Esophagus muscularis mucosa (tissue), 4 donors: Measurements from ENCODE around the gene TNFRSF19. TPM values are rescaled to one million over a fixed set of nuclear protein-coding genes. Genes with fewer than 3 reads are reported as not detected.
A peak's percentile ranks its signal among the peaks of the same experiment; 100 is the strongest.

Source experiments
- DNase-seq: peaks from one replicate; pipeline ENCODE4 v3.0.0-alpha.2; 2017; ENCODE audit errors: extremely low spot score
- H3K27ac ChIP-seq, 4 donors: fragments of 200-600 bp; sonication (generic); replicated peaks in 1 of 4; 1 replicate in 3 of 4; 2 replicates in 1 of 4; pipeline ENCODE4 v1.5.1; 2016 to 2019; ENCODE audit warnings: mild to moderate bottlenecking in 1 of 4
- H3K27me3 ChIP-seq, 4 donors: fragments of 200-600 bp; sonication (generic); one replicate each; pipeline versions ENCODE4 v1.5.1 to v1.6.0; 2016 to 2019
- H3K36me3 ChIP-seq, 4 donors: fragments of 200-600 bp; sonication (generic); one replicate each; pipeline ENCODE4 v1.5.1; 2016 to 2019
- H3K4me1 ChIP-seq, 4 donors: fragments of 200-600 bp; sonication (generic); one replicate each; pipeline ENCODE4 v1.5.1; 2016 to 2019
- H3K4me3 ChIP-seq, 4 donors: fragments of 200-600 bp; sonication (generic); 1 replicate in 2 of 4; 2 replicates in 2 of 4; pipeline ENCODE4 v1.5.1; 2016 to 2019; ENCODE audit warnings: mild to moderate bottlenecking in 4 of 4, moderate library complexity in 1 of 4
- H3K9me3 ChIP-seq, 4 donors: fragments of 200-600 bp; sonication (generic); 1 replicate in 3 of 4; 2 replicates in 1 of 4; pipeline ENCODE4 v1.5.1; 2016 to 2019
- CTCF ChIP-seq, 3 experiments: fragments of 200-600 bp in 2 of 3; fragments of 450-650 bp in 1 of 3; sonication (generic) in 2 of 3; IDR thresholded peaks; one replicate each; pipeline ENCODE4 v1.5.1; 2017 to 2019; ENCODE audit warnings: antibody characterized with exemption in 3 of 3, mild to moderate bottlenecking in 2 of 3, moderate library complexity in 1 of 3
- EP300 ChIP-seq: sonication (generic); formaldehyde crosslinking; IDR thresholded peaks from one replicate; pipeline ENCODE4 v1.6.1; 2017; ENCODE audit warnings: antibody characterized with exemption
- POLR2A ChIP-seq: fragments of 450-650 bp; IDR thresholded peaks from one replicate; pipeline ENCODE4 v1.6.1; 2017; ENCODE audit warnings: antibody characterized with exemption, moderate library complexity, mild to moderate bottlenecking, low read depth
- POLR2AphosphoS5 ChIP-seq, 2 donors: sonication (generic); formaldehyde crosslinking; IDR thresholded peaks; one replicate each; pipeline ENCODE4 v1.6.1; 2017; ENCODE audit warnings: antibody characterized with exemption in 2 of 2
- WGBS: methylation state at CpG from one replicate; pipeline ENCODE4 v1.1.5; 2018; 5-methylcytosine and 5-hydroxymethylcytosine counted together
- intact Hi-C: fragments of 100-400 bp; cut with DNase I; formaldehyde crosslinking; loops from one replicate; pipeline ENCODE4 v1.15.1; 2023
- total RNA-seq, 4 donors: library from RNA; depleted of rRNA; stranded (reverse); fragments of >200 nt; gene quantifications; one replicate each; pipeline versions ENCODE4 v1.1.0 to v1.2.1, GENCODE V29; 2016

The TNFRSF19 gene
- total RNA-seq, 4 donors from 2014 or later = 3.2 to 5.6 (median 5.0) TPM

- intact Hi-C loops = no loop called here
- no peaks in the 10 kb centered on the region for H3K27me3 ChIP-seq
- DNase-seq = peak; percentile 70
- no peak overlapping the region for H3K4me3 ChIP-seq
- H3K4me1 ChIP-seq = peaks cover 14 to 22% (median 17%) of the 10 kb centered on the region in 4 donors
- no peaks in the 10 kb centered on the region for H3K36me3 ChIP-seq
- TF ChIP-seq POLR2A = no peak
- no peak for TF ChIP-seq EP300
- no peak for TF ChIP-seq POLR2AphosphoS5 (IDR thresholded peaks at IDR 0.05)
- no peak for TF ChIP-seq CTCF (IDR thresholded peaks at IDR 0.05)
- H3K27ac ChIP-seq = peak overlapping the region; percentile 14 to 67 (median 24)
- WGBS = 56% methylated on average over 4 of the region's 4 CpGs
- no peaks in the 10 kb centered on the region for H3K9me3 ChIP-seq
These were observed 18.8 kb upstream of the TNFRSF19 start for GRCh38 chr13:23551213-23552008.

- no peaks in the 10 kb centered on the region for H3K36me3 ChIP-seq
- TF ChIP-seq POLR2AphosphoS5 (IDR thresholded peaks at IDR 0.05) (no peak), CTCF (IDR thresholded peaks at IDR 0.05) (no peak), POLR2A (no peak), EP300 (no peak)
- 76% methylated on average over 1 of the region's 1 CpG for WGBS
- peak overlapping the region; percentile 14 to 67 (median 24) for H3K27ac ChIP-seq
- intact Hi-C loops = no loop called here
- DNase-seq = no peak
- H3K9me3 ChIP-seq = no peaks in the 10 kb centered on the region
- H3K4me3 ChIP-seq = no peak overlapping the region
- no peaks in the 10 kb centered on the region for H3K27me3 ChIP-seq
- H3K4me1 ChIP-seq = peaks cover 12 to 19% (median 15%) of the 10 kb centered on the region in 4 donors
These were observed 18.0 kb upstream of the TNFRSF19 start for GRCh38 chr13:23552171-23552570.

GRCh38 chr13:23552661-23553060 lies 17.6 kb upstream of the TNFRSF19 start:
- Histone ChIP-seq H3K27ac (peak overlapping the region in 1 of 4 donors; percentile 67), H3K36me3 (no peaks in the 10 kb centered on the region), H3K4me3 (no peak overlapping the region), H3K4me1 (peaks cover 12 to 16% (median 13%) of the 10 kb centered on the region in 4 donors), H3K9me3 (no peaks in the 10 kb centered on the region), H3K27me3 (no peaks in the 10 kb centered on the region)
- 88% methylated on average over 2 of the region's 2 CpGs for WGBS
- DNase-seq = peak; percentile 81
- intact Hi-C loops = no loop called here
- TF ChIP-seq EP300 = no peak
- no peak for TF ChIP-seq CTCF (IDR thresholded peaks at IDR 0.05)
- no peak for TF ChIP-seq POLR2AphosphoS5 (IDR thresholded peaks at IDR 0.05)

- Histone ChIP-seq H3K36me3 (no peaks in the 10 kb centered on the region), H3K27ac (no peak overlapping the region), H3K9me3 (no peaks in the 10 kb centered on the region), H3K4me1 (peaks cover 14 to 19% (median 14%) of the 10 kb centered on the region in 4 donors), H3K4me3 (no peak overlapping the region), H3K27me3 (no peaks in the 10 kb centered on the region)
- intact Hi-C loops = no loop called here
- WGBS = 93% methylated on average over 3 of the region's 3 CpGs
- no peak for TF ChIP-seq POLR2A
- TF ChIP-seq EP300 = no peak
- no peak for TF ChIP-seq POLR2AphosphoS5 (IDR thresholded peaks at IDR 0.05)
- DNase-seq = peak; percentile 77
These were observed 16.2 kb upstream of the TNFRSF19 start for GRCh38 chr13:23554000-23554399.

- Histone ChIP-seq H3K27me3 (no peaks in the 10 kb centered on the region), H3K4me3 (no peak overlapping the region), H3K9me3 (no peaks in the 10 kb centered on the region), H3K36me3 (no peaks in the 10 kb centered on the region), H3K4me1 (peaks cover 12 to 19% (median 16%) of the 10 kb centered on the region in 4 donors), H3K27ac (no peak overlapping the region)
- peak; percentile 85 for DNase-seq
- intact Hi-C loops = no loop called here
- 87% methylated on average over 5 of the region's 5 CpGs for WGBS
- no peak for TF ChIP-seq POLR2AphosphoS5 (IDR thresholded peaks at IDR 0.05)
- TF ChIP-seq EP300 = no peak
- no peak for TF ChIP-seq POLR2A
- no peak for TF ChIP-seq CTCF (IDR thresholded peaks at IDR 0.05)
These were observed 13.2 kb upstream of the TNFRSF19 start for GRCh38 chr13:23557043-23557442.
